ENCODE data around the gene BMS1. TPM values are rescaled to one million over a fixed set of nuclear protein-coding genes. Genes with fewer than 3 reads are reported as not detected.

The BMS1 gene
- total and polyA plus RNA-seq, 2 of the 8 experiments (the other 6 are each of a cell fraction or from before 2014, with no cell fraction given): 3.7 to 34.6 TPM

- TF ChIP-seq RXRA (IDR thresholded peaks at IDR 0.05; ENCODE audit: insufficient read depth, low read depth, low read length): no peak
Measured at GRCh38 chr10:42776681-42777080, 5.9 kb upstream of the BMS1 start (continued).
